ENCODE results near the gene AK3.
A peak's percentile ranks its signal among the peaks of the same experiment; 100 is the strongest.
"Not testable (repeated sequence)": the region's sequence is repeated elsewhere in the genome, so short reads cannot be mapped to it uniquely, and the experiment has no call there.

The AK3 gene

DNA sequence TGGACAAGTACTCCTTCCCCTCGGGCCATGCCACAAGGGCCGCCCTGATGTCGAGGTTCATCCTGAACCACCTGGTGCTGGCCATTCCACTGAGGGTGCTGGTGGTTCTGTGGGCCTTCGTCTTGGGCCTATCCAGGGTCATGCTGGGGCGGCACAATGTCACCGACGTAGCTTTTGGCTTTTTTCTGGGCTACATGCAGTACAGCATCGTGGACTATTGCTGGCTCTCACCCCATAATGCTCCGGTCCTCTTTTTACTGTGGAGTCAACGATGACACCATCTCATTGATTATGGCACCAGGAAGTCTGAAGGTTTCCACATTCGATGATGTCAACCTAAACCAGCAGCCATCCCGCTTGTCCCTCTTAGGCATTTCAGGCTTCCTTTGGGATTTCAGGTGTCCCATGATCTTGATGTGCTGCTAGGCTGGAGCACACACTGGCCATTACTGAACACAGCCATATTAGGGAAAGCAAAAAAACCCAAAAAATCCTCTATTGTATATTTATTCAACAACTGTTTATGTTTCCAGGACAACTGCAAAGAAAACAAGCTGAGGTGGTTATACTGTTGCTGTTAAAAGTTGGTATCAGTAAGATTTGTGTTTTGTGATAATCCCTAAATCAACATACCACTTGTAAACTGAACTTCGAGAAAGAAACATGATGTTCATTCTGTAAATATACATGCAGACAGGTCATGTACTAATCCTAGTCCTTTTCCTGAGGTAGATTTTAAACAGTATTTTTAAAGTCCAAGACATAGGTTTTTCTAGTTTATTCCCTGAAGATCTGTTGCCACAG, 77.8 kb downstream of the AK3 start:
- no peaks in the 10 kb centered on the region for H3K36me3 ChIP-seq (replicated peaks)
- no peak for TF ChIP-seq CTCF (IDR thresholded peaks at IDR 0.05; ENCODE audit: low read depth, low read length, missing control alignments)
- no peak overlapping the region for H3K27ac ChIP-seq
- no peak for DNase-seq
- H3K27me3 ChIP-seq (replicated peaks) = no peaks in the 10 kb centered on the region
- in situ Hi-C loops (cut with HindIII; ENCODE audit: low pct_ligation_motif_present, low sequenced_read_pairs) = no loop called here
- H3K4me3 ChIP-seq (ENCODE audit: low read depth, low read length) = peak overlapping the region; percentile 81

GRCh38 chr9:4662108-4662988, 78.7 kb downstream of the AK3 start, which contains the start of gene PLPP6:
Gene PLPP6 (plus strand): TSS chr9:4662294. CDS start chr9:4662376, 82 bp downstream.
- Histone ChIP-seq H3K27ac (peak within 1 kb of the TSS; percentile 19), H3K36me3 (replicated peaks) (no peaks in the 10 kb centered on the region), H3K4me3 (ENCODE audit: low read depth, low read length) (peak within 1 kb of the TSS; percentile 81), H3K27me3 (replicated peaks) (no peaks in the 10 kb centered on the region)
- peak; percentile 68 for TF ChIP-seq CTCF (IDR thresholded peaks at IDR 0.05; ENCODE audit: low read depth, low read length, missing control alignments)
- in situ Hi-C loops (cut with HindIII; ENCODE audit: low pct_ligation_motif_present, low sequenced_read_pairs) = no loop called here
- DNase-seq = peak; percentile 64

- H3K4me3 ChIP-seq (ENCODE audit: low read depth, low read length) = peak overlapping the region; percentile 81
- peak overlapping the region; percentile 19 for H3K27ac ChIP-seq
- in situ Hi-C loops (cut with HindIII; ENCODE audit: low pct_ligation_motif_present, low sequenced_read_pairs) = no loop called here
- TF ChIP-seq CTCF (IDR thresholded peaks at IDR 0.05; ENCODE audit: low read depth, low read length, missing control alignments) = no peak
- no peaks in the 10 kb centered on the region for H3K36me3 ChIP-seq (replicated peaks)
- H3K27me3 ChIP-seq (replicated peaks) = no peaks in the 10 kb centered on the region
- no peak for DNase-seq
These were observed 79.4 kb downstream of the AK3 start for GRCh38 chr9:4661611-4662010.

GRCh38 chr9:4661165-4661564, 79.8 kb downstream of the AK3 start:
- DNase-seq = no peak
- Histone ChIP-seq H3K27ac (no peak overlapping the region), H3K4me3 (ENCODE audit: low read depth, low read length) (no peak overlapping the region), H3K27me3 (replicated peaks) (no peaks in the 10 kb centered on the region), H3K36me3 (replicated peaks) (no peaks in the 10 kb centered on the region)
- TF ChIP-seq CTCF (IDR thresholded peaks at IDR 0.05; ENCODE audit: low read depth, low read length, missing control alignments) = no peak
- in situ Hi-C loops (cut with HindIII; ENCODE audit: low pct_ligation_motif_present, low sequenced_read_pairs) = no loop called here

DNA sequence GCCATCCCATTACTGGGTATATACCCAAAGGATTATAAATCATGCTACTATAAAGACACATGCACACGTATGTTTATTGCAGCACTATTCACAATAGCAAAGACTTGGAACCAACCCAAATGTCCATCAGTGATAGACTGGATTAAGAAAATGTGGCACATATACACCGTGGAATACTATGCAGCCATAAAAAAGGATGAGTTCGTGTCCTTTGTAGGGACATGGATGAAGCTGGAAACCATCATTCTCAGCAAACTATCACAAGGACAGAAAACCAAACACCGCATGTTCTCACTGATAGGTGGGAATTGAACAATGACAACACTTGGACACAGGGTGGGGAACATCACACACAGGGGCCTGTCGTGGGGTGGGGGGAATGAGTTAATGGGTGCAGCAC, 80.3 kb downstream of the AK3 start:
- H3K27me3 ChIP-seq (replicated peaks); in situ Hi-C loops (cut with HindIII; ENCODE audit: low pct_ligation_motif_present, low sequenced_read_pairs); H3K36me3 ChIP-seq (replicated peaks); H3K4me3 ChIP-seq (ENCODE audit: low read depth, low read length); H3K27ac ChIP-seq; DNase-seq: not testable (repeated sequence)
